ENCODE results near the gene APP. TPM values are rescaled to one million over a fixed set of nuclear protein-coding genes. Genes with fewer than 3 reads are reported as not detected.

Gene APP
- total RNA-seq, 2 donors from 2014 or later = 460 to 557 TPM

DNA sequence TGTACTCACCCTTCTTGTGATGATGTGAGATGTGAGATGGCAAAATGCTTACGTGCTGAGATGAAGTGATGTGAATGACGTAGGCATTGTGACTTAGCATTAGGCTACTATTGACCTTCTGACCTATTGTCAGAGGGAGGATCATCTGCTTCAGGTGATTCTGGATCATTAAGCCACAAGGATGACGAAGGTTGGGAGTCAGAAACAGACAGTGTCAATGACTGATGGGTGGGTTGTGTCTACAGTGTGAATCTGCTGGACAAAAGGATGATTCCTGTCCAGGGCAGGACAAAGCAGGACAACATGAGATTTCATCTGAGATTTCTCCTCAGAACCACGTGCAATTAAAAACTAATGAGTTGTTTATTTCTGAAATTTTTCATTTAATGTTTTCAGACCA is 306.8 kb downstream of the APP start:
- no peaks in the 10 kb centered on the region for H3K27me3 Mint-ChIP-seq (ENCODE audit: insufficient read depth)
- Histone ChIP-seq H3K9ac (ENCODE audit: extremely low read depth, low read length, poor library complexity, severe bottlenecking) (no peak overlapping the region), H3K27me3 (ENCODE audit: control insufficient read depth, insufficient read depth, low read length, poor library complexity, severe bottlenecking) (no peaks in the 10 kb centered on the region), H3K4me3 (ENCODE audit: low read length) (no peak overlapping the region), H3K36me3 (ENCODE audit: control insufficient read depth, insufficient read depth, low read length) (no peaks in the 10 kb centered on the region), H3K4me1 (ENCODE audit: control insufficient read depth, insufficient read depth, low read length) (peaks cover 2% of the 10 kb centered on the region), H3K27ac (ENCODE audit: low read depth, low read length) (no peak overlapping the region), H3K9me3 (ENCODE audit: control insufficient read depth, low read length) (no peaks in the 10 kb centered on the region)
- 86 to 95% methylated on average over 4 of the region's 4 CpGs for WGBS, 2 experiments (ENCODE audit: insufficient coverage in 1 of 2, insufficient read length in 1 of 2)
- TF ChIP-seq, protein P1, sequence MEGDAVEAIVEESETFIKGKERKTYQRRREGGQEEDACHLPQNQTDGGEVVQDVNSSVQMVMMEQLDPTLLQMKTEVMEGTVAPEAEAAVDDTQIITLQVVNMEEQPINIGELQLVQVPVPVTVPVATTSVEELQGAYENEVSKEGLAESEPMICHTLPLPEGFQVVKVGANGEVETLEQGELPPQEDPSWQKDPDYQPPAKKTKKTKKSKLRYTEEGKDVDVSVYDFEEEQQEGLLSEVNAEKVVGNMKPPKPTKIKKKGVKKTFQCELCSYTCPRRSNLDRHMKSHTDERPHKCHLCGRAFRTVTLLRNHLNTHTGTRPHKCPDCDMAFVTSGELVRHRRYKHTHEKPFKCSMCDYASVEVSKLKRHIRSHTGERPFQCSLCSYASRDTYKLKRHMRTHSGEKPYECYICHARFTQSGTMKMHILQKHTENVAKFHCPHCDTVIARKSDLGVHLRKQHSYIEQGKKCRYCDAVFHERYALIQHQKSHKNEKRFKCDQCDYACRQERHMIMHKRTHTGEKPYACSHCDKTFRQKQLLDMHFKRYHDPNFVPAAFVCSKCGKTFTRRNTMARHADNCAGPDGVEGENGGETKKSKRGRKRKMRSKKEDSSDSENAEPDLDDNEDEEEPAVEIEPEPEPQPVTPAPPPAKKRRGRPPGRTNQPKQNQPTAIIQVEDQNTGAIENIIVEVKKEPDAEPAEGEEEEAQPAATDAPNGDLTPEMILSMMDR (conservative IDR thresholded peaks at IDR 0.05) = no peak
- DNase-seq = no peak
- H3K27ac Mint-ChIP-seq = no peak overlapping the region
- no peak overlapping the region for H3K4me3 Mint-ChIP-seq
- no peaks in the 10 kb centered on the region for H3K36me3 Mint-ChIP-seq (ENCODE audit: low read depth)
- H3K4me1 Mint-ChIP-seq = peaks cover 2% of the 10 kb centered on the region
- no peaks in the 10 kb centered on the region for H3K9me3 Mint-ChIP-seq

DNA sequence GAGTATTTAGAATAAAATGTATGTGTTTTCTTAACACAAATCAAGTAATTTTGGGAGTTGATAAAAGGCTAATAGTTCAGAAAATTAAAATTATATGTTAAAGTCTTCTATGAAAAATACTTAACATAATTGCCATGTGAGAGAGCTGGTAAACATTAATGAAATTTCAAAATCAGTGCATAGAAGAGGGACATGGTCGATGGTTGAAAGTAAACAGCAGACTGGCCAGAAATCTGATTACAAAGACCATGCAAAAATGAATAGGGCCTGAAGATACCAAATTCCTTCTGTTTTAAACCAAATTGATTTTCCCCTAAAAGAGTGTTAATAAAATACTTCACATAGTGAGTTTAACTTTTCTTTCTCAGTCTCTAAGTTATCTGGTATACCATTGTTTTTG is 307.5 kb downstream of the APP start:
- Mint-ChIP-seq H3K36me3 (ENCODE audit: low read depth) (no peaks in the 10 kb centered on the region), H3K4me3 (no peak overlapping the region), H3K9me3 (no peaks in the 10 kb centered on the region), H3K27ac (no peak overlapping the region), H3K27me3 (ENCODE audit: insufficient read depth) (no peaks in the 10 kb centered on the region), H3K4me1 (peaks cover 2% of the 10 kb centered on the region)
- H3K27me3 ChIP-seq (ENCODE audit: control insufficient read depth, insufficient read depth, low read length, poor library complexity, severe bottlenecking) = no peaks in the 10 kb centered on the region
- no peaks in the 10 kb centered on the region for H3K36me3 ChIP-seq (ENCODE audit: control insufficient read depth, insufficient read depth, low read length)
- H3K27ac ChIP-seq (ENCODE audit: low read depth, low read length) = no peak overlapping the region
- H3K4me3 ChIP-seq (ENCODE audit: low read length) = no peak overlapping the region
- no peaks in the 10 kb centered on the region for H3K9me3 ChIP-seq (ENCODE audit: control insufficient read depth, low read length)
- 52 to 100% methylated on average over 1 of the region's 1 CpG for WGBS, 2 experiments (ENCODE audit: insufficient coverage in 1 of 2, insufficient read length in 1 of 2)
- H3K4me1 ChIP-seq (ENCODE audit: control insufficient read depth, insufficient read depth, low read length) = peaks cover 2% of the 10 kb centered on the region
- H3K9ac ChIP-seq (ENCODE audit: extremely low read depth, low read length, poor library complexity, severe bottlenecking) = no peak overlapping the region
- TF ChIP-seq, protein P1 (conservative IDR thresholded peaks at IDR 0.05) = no peak
- no peak for DNase-seq

DNA sequence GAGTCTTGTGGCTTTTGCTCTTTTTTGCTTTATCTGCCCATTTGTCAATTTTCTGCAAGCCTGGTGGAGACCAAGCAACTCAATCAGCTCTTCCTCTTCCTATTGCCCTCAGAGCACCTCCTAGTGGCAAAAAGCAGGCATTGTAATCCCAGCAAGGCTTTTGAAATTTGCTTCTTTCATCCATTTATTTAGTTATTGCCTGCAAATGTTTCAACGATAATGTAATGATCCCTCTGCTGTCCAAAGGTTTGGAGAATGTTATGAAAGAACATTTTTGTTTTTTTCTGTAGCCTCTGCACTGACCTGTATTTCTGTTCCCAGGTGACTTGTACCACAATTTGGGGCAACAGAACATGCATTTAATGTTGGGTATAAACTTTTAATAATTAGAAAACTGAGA is 308.0 kb downstream of the APP start:
- no peaks in the 10 kb centered on the region for H3K9me3 Mint-ChIP-seq
- H3K27ac Mint-ChIP-seq = no peak overlapping the region
- Histone ChIP-seq H3K9me3 (ENCODE audit: control insufficient read depth, low read length) (no peaks in the 10 kb centered on the region), H3K4me3 (ENCODE audit: low read length) (no peak overlapping the region), H3K27ac (ENCODE audit: low read depth, low read length) (no peak overlapping the region), H3K9ac (ENCODE audit: extremely low read depth, low read length, poor library complexity, severe bottlenecking) (no peak overlapping the region), H3K27me3 (ENCODE audit: control insufficient read depth, insufficient read depth, low read length, poor library complexity, severe bottlenecking) (no peaks in the 10 kb centered on the region), H3K4me1 (ENCODE audit: control insufficient read depth, insufficient read depth, low read length) (peaks cover 2% of the 10 kb centered on the region), H3K36me3 (ENCODE audit: control insufficient read depth, insufficient read depth, low read length) (no peaks in the 10 kb centered on the region)
- H3K36me3 Mint-ChIP-seq (ENCODE audit: low read depth) = no peaks in the 10 kb centered on the region
- DNase-seq = no peak
- H3K4me1 Mint-ChIP-seq = peaks cover 2% of the 10 kb centered on the region
- H3K4me3 Mint-ChIP-seq = no peak overlapping the region
- TF ChIP-seq, protein P1 (conservative IDR thresholded peaks at IDR 0.05) = peak; percentile 92
- 88% methylated on average over 1 of the region's 1 CpG; no CpG with 5 or more reads in 1 of the 2 experiments for WGBS, 2 experiments (ENCODE audit: insufficient coverage in 1 of 2, insufficient read length in 1 of 2)
- no peaks in the 10 kb centered on the region for H3K27me3 Mint-ChIP-seq (ENCODE audit: insufficient read depth)

Data from endodermal cell (in vitro differentiated cells).